ENCODE results near the gene PCBP3. TPM values are rescaled to one million over a fixed set of nuclear protein-coding genes. Genes with fewer than 3 reads are reported as not detected.

Gene PCBP3
- total and polyA plus RNA-seq, 2 of the 8 experiments (the other 6 are each of a cell fraction or from before 2014, with no cell fraction given) = 3.5 to 6.3 TPM

DNA sequence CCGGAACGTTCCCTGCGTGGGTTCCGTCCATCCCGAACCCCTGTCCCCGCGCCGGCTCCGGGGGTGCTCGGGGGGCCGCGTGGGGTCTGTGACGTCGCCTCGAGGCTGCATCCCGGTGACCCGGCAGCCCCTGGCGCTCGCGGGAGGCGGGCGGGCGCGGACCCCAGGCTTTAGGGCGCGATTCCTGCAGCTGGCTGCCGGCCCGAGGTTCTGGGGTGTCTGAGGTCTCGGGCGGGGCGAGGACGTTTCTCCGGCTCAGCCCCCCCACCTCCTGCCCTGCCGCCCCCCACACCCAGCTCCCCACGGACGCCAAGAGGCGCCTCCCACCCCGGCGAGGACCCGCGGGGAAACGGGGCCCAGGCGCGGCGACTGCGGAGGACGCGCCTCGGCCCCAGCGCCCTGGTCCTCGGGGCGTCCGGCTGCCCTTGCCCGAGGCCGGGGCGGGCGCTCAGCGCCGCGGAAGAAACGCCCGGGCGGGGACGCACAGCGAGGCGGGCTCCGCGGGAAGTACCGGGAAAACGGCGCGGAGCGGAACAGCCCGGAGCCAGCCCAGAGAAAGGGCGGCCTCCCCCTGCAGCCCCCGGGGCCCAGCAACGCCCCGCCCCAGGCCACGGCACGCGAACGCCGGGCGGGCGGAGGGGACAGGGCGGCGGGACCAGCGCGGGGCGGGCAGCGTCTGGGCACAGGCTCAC lies 1.3 kb upstream of the PCBP3 start (continued):
- TF ChIP-seq SP2 (IDR thresholded peaks at IDR 0.05; ENCODE audit: low read length) (no peak), CBX5 (IDR thresholded peaks at IDR 0.05; ENCODE audit: low read depth, low read length) (no peak), SIX5 (IDR thresholded peaks at IDR 0.05; ENCODE audit: low read depth, low read length) (no peak), FOSL1 (IDR thresholded peaks at IDR 0.05; ENCODE audit: insufficient read depth, low read depth, low read length) (no peak), ATF3 (IDR thresholded peaks at IDR 0.05; ENCODE audit: insufficient read depth, low read depth, low read length) (no peak), SAP30 (IDR thresholded peaks at IDR 0.05; ENCODE audit: insufficient read depth, insufficient replicate concordance, low read length) (no peak)
